HCT116 (cell line): Measurements from ENCODE around the gene IFRD2. TPM values are rescaled to one million over a fixed set of nuclear protein-coding genes. Genes with fewer than 3 reads are reported as not detected.
A peak's percentile ranks its signal among the peaks of the same experiment; 100 is the strongest.

Experiments
- ATAC-seq: fragments of 200-7000 bp; cut with Tn5 transposase; 2 replicates; pipeline ENCODE4 v1.9.1; 2020; ENCODE audit warnings: mild to moderate bottlenecking, moderate library complexity
- BruUV-seq: library from RNA; stranded (reverse); fragments of 400-500 nt; replicated peaks from 2 replicates; lab custom pipeline; 2021; lab: Mats Ljungman, UMichigan
- CTCF ChIA-PET: fragments of 300-600 bp; sonication (Branson Sonifier 250); formaldehyde crosslinking; loops from one replicate; lab custom pipeline; 2021; ENCODE audit warnings: antibody characterized with exemption; lab: Charles Lee
- POLR2A ChIA-PET: fragments of 300-600, 350-600 bp; sonication (Branson Sonifier 250); formaldehyde crosslinking; loops from one replicate; lab custom pipeline; 2021; ENCODE audit warnings: antibody characterized with exemption; lab: Charles Lee
- RAD21 ChIA-PET, 2 experiments: fragments of 300-600 bp; sonication (Branson Sonifier 250); formaldehyde crosslinking; loops; one replicate each; lab custom pipeline; 2023; ENCODE audit warnings: low total read pairs in 2 of 2; ENCODE audit not compliant: uncharacterized antibody in 2 of 2, unreplicated experiment in 2 of 2, low non-redundant PET in 1 of 2; lab: Charles Lee
- DNase-seq: peaks from one replicate; pipeline ENCODE4 v3.0.0-alpha.2; 2010; ENCODE audit warnings: low read depth, low spot score
- H2AFZ ChIP-seq: fragments of 200-600 bp; shearing (Covaris generic), sonication (generic); 2 replicates; pipeline ENCODE4 v1.6.1; 2017; ENCODE audit warnings: low read depth, mixed run types, mixed read lengths, antibody characterized with exemption, low read length; ENCODE audit not compliant: poor library complexity, severe bottlenecking
- H3K27ac ChIP-seq: 2 replicates; pipeline ENCODE4 v1.5.1; 2012; ENCODE audit warnings: low read depth, low read length
- H3K27me3 ChIP-seq: fragments of 200-600 bp; sonication (generic); 2 replicates; pipeline ENCODE4 v1.6.1; 2016; ENCODE audit warnings: mixed run types, low read length, mixed read lengths; ENCODE audit not compliant: insufficient read depth
- H3K36me3 ChIP-seq, 2 experiments: fragments of 200-500 bp in 1 of 2; fragments of 200-600 bp in 1 of 2; sonication (Bioruptor generic) in 1 of 2; sonication (generic) in 1 of 2; 2 replicates each; pipeline versions ENCODE4 v1.5.1 to v1.6.1; 2014 to 2016; ENCODE audit warnings: low read length in 2 of 2, inconsistent platforms in 1 of 2, mixed read lengths in 1 of 2, mixed run types in 1 of 2; ENCODE audit not compliant: insufficient read depth in 2 of 2, control insufficient read depth in 1 of 2
- H3K4me1 ChIP-seq, 2 experiments: fragments of 200-600 bp in 1 of 2; sonication (generic) in 1 of 2; 2 replicates each; pipeline versions ENCODE4 v1.5.1 to v1.6.1; 2012 to 2017; ENCODE audit warnings: low read length in 2 of 2, inconsistent platforms in 1 of 2, mild to moderate bottlenecking in 1 of 2, mixed read lengths in 1 of 2, mixed run types in 1 of 2, moderate library complexity in 1 of 2; ENCODE audit not compliant: insufficient read depth in 2 of 2, control insufficient read depth in 1 of 2
- H3K4me2 ChIP-seq: fragments of 200-600 bp; sonication (generic); 2 replicates; pipeline ENCODE4 v1.6.1; 2017; ENCODE audit warnings: mixed run types, low read length, mixed read lengths
- H3K4me3 ChIP-seq, 2 experiments: fragments of 200-600 bp in 1 of 2; sonication (generic) in 1 of 2; replicated peaks in 1 of 2; 2 replicates each; pipeline ENCODE4 v1.5.1; 2011 to 2016; ENCODE audit warnings: low read length in 2 of 2, control low read depth in 1 of 2, low read depth in 1 of 2, mild to moderate bottlenecking in 1 of 2, mixed read lengths in 1 of 2, mixed run types in 1 of 2
- H3K79me2 ChIP-seq: fragments of 200-600 bp; sonication (generic); 2 replicates; pipeline ENCODE4 v1.6.1; 2017; ENCODE audit warnings: mild to moderate bottlenecking, mixed run types, low read length, moderate library complexity, mixed read lengths; ENCODE audit not compliant: insufficient read depth
- H3K9ac ChIP-seq: fragments of 200-600 bp; sonication (generic); 2 replicates; pipeline ENCODE4 v1.6.1; 2016; ENCODE audit warnings: low read length, mixed read lengths
- H3K9me2 ChIP-seq: fragments of 200-600 bp; sonication (generic), shearing (Covaris generic); 2 replicates; pipeline ENCODE4 v1.6.1; 2017; ENCODE audit warnings: mixed run types, mild to moderate bottlenecking, moderate library complexity; ENCODE audit not compliant: insufficient read depth
- H3K9me3 ChIP-seq, 2 experiments: fragments of 200-500 bp in 1 of 2; fragments of 200-600 bp in 1 of 2; sonication (Bioruptor generic) in 1 of 2; sonication (generic) in 1 of 2; 2 replicates each; pipeline ENCODE4 v1.6.1; 2014 to 2017; ENCODE audit warnings: low read length in 2 of 2, mixed read lengths in 2 of 2, inconsistent platforms in 1 of 2, low read depth in 1 of 2, mild to moderate bottlenecking in 1 of 2, mixed run types in 1 of 2, moderate library complexity in 1 of 2; ENCODE audit not compliant: control insufficient read depth in 1 of 2, insufficient read depth in 1 of 2
- H4K20me1 ChIP-seq: fragments of 200-600 bp; sonication (generic), shearing (Covaris generic); 2 replicates; pipeline ENCODE4 v1.6.1; 2017; ENCODE audit warnings: mixed run types, mild to moderate bottlenecking, moderate library complexity; ENCODE audit not compliant: insufficient read depth
- CEBPB ChIP-seq: IDR thresholded peaks from 2 replicates; pipeline ENCODE4 v1.6.1; 2012; ENCODE audit warnings: low read depth
- EGR1 ChIP-seq: IDR thresholded peaks from 2 replicates; pipeline ENCODE4 v1.6.1; 2012; ENCODE audit warnings: low read depth
- ELF1 ChIP-seq: IDR thresholded peaks from 2 replicates; pipeline ENCODE4 v1.6.1; 2012; ENCODE audit warnings: low read depth, borderline replicate concordance
- EZH2 ChIP-seq: fragments of 200-600 bp; sonication (generic); IDR thresholded peaks from 2 replicates; pipeline ENCODE4 v1.6.1; 2017; ENCODE audit warnings: antibody characterized with exemption, mixed run types
- EZH2phosphoT487 ChIP-seq: fragments of 200-600 bp; IDR thresholded peaks from 2 replicates; pipeline ENCODE4 v1.6.1; 2018; ENCODE audit warnings: antibody characterized with exemption, borderline replicate concordance
- FOSL1 ChIP-seq: IDR thresholded peaks from 2 replicates; pipeline ENCODE4 v1.6.1; 2012; ENCODE audit warnings: low read depth
- JUND ChIP-seq: IDR thresholded peaks from 2 replicates; pipeline ENCODE4 v1.6.1; 2012
- RAD21 ChIP-seq: IDR thresholded peaks from 2 replicates; pipeline ENCODE4 v1.6.1; 2012; ENCODE audit warnings: low read depth, mild to moderate bottlenecking
- SIN3A ChIP-seq: IDR thresholded peaks from 2 replicates; pipeline ENCODE4 v1.6.1; 2012; ENCODE audit warnings: low read depth
- SP1 ChIP-seq: IDR thresholded peaks from 2 replicates; pipeline ENCODE4 v1.6.1; 2012; ENCODE audit warnings: low read depth
- SRF ChIP-seq: IDR thresholded peaks from 2 replicates; pipeline ENCODE4 v1.6.1; 2012; ENCODE audit warnings: low read depth
- YY1 ChIP-seq: IDR thresholded peaks from 2 replicates; pipeline ENCODE4 v1.6.1; 2011; ENCODE audit warnings: low read length, low read depth, moderate library complexity, mild to moderate bottlenecking; ENCODE audit not compliant: insufficient replicate concordance; ENCODE audit errors: extremely low read depth
- ZFX ChIP-seq: fragments of 450-650 bp; IDR thresholded peaks from 2 replicates; pipeline ENCODE4 v1.6.1; 2017
- ZNF274 ChIP-seq: fragments of 200-500 bp; sonication (Bioruptor generic); IDR thresholded peaks from 2 replicates; pipeline ENCODE4 v1.6.1; 2014; ENCODE audit warnings: mild to moderate bottlenecking, low read depth, low read length, inconsistent platforms
- intact Hi-C: fragments of 100-400 bp; cut with micrococcal nuclease; formaldehyde crosslinking; loops from 2 replicates; pipeline ENCODE4 v1.10.0; 2022
- total RNA-seq: library from RNA; stranded (reverse); gene quantifications from one replicate; pipeline ENCODE4 v1.2.1, GENCODE V29; 2021; ENCODE audit not compliant: unreplicated experiment
- TF ChIP-seq, protein P1 (sequence below): IDR thresholded peaks from 2 replicates; pipeline ENCODE4 v1.6.1; 2012
- TF ChIP-seq, protein P2 (sequence below): IDR thresholded peaks from 2 replicates; pipeline ENCODE4 v1.6.1; 2012; ENCODE audit warnings: low read depth
- TF ChIP-seq, protein P3 (sequence below), 3 experiments: fragments of 200-600 bp in 1 of 3; sonication (generic) in 1 of 3; IDR thresholded peaks in 2 of 3; conservative IDR thresholded peaks in 1 of 3; 2 replicates each; pipeline ENCODE4 v1.5.1; 2012 to 2017; ENCODE audit warnings: low read depth in 2 of 3, low read length in 2 of 3, antibody characterized with exemption in 1 of 3, borderline replicate concordance in 1 of 3, control low read depth in 1 of 3, mild to moderate bottlenecking in 1 of 3, mixed read lengths in 1 of 3, mixed run types in 1 of 3, moderate library complexity in 1 of 3; ENCODE audit not compliant: insufficient read depth in 1 of 3
- TF ChIP-seq, protein P4 (sequence below): IDR thresholded peaks from 2 replicates; pipeline ENCODE4 v1.6.1; 2012
- TF ChIP-seq, protein P5 (sequence below): IDR thresholded peaks from 2 replicates; pipeline ENCODE4 v1.6.1; 2011; ENCODE audit warnings: mild to moderate bottlenecking, low read length, moderate library complexity; ENCODE audit not compliant: insufficient replicate concordance; ENCODE audit errors: extremely low read depth

The IFRD2 gene
- total RNA-seq, 1 experiment from 2014 or later: 146 TPM

DNA sequence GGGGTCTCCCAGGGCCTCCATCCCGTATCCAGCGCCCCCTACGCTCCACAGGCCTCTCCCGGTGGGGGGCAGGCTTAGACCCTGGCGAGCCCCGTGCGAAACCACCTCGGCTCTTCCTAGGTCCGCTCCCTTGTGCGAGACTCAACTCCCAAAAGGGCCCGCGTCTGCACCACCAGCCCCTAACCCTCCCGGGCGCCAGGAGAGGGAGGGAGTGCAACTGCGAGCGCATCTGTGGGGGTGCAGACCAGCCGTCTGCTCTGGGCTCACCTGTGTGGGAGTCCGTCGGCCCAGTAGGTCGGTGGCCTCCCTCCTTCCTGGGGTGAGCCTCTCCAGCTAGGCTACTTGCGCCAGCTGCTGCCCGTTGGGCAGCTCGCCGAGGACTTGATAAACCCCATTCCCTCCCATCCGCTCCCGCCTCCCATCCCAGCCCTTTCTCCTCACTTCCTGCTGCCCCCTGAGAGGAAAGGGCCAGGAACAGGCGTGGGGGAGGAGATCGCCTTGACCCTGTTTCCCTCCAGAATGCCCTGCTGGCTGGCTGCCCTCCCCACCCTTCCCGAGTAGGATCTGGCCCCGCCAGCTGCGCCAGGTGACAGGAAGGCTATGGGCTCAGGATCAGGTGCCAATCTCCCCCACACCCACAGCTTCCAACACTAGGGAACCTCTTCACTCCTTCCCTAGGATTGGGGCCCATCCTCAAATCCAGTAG lies 30.3 kb upstream of the IFRD2 start, which contains the start of gene HYAL2:
Gene HYAL2 (minus strand): TSS at position 360 of the 706 bp plus-strand sequence. CDS start 2,256 bp downstream, outside the sequence.
- H3K9me3 ChIP-seq: no peaks in the 10 kb centered on the region
- RAD21 ChIA-PET: interaction anchor here in 1 of 2 experiments (1.5 kb wide), 1 partner anchor 23 kb away, joined by 4 read pairs; the partner anchor contains the start of genes HYAL3 and NAA80
- H3K9me2 ChIP-seq: no peaks in the 10 kb centered on the region
- ATAC-seq (no peak), DNase-seq (no peak)
- no TSS peak for BruUV-seq
- H2AFZ ChIP-seq: no peak within 1 kb of the TSS
- no peaks in the 10 kb centered on the region for H4K20me1 ChIP-seq
- intact Hi-C loops: no loop called here
- peak within 1 kb of the TSS; percentile 88 for H3K9ac ChIP-seq
- POLR2A ChIA-PET: interaction anchor here (1.1 to 1.3 kb wide), 2 partner anchors 14 to 23 kb away, joined by 3 to 4 read pairs; partner anchors contain the start of genes HYAL3 and NAA80
- H3K4me2 ChIP-seq: peak within 1 kb of the TSS; percentile 92
- H3K4me3 ChIP-seq: peak within 1 kb of the TSS; percentile 64 to 92
- H3K27me3 ChIP-seq: no peaks in the 10 kb centered on the region
- CTCF ChIA-PET: interaction anchor here (0.8 to 1.2 kb wide), 2 partner anchors 15 to 45 kb away, joined by 3 to 11 read pairs; no protein-coding TSS in a partner anchor
- H3K79me2 ChIP-seq: peaks cover 58% of the 10 kb centered on the region
- peaks cover 48 to 73% of the 10 kb centered on the region in 2 experiments for H3K4me1 ChIP-seq
- H3K36me3 ChIP-seq: peaks cover 9 to 29% of the 10 kb centered on the region in 2 experiments; a peak in 2 of 4 replicates
- TF ChIP-seq, protein P1, sequence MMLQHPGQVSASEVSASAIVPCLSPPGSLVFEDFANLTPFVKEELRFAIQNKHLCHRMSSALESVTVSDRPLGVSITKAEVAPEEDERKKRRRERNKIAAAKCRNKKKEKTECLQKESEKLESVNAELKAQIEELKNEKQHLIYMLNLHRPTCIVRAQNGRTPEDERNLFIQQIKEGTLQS: no peak
- TF ChIP-seq EZH2phosphoT487: no peak
- no peak for TF ChIP-seq SP1
- no peak for TF ChIP-seq EZH2
- no peak for TF ChIP-seq FOSL1
- TF ChIP-seq CEBPB: no peak
- TF ChIP-seq ZNF274: no peak
- TF ChIP-seq RAD21: no peak
- no peak for TF ChIP-seq SIN3A
- TF ChIP-seq JUND: no peak
- TF ChIP-seq, protein P2, sequence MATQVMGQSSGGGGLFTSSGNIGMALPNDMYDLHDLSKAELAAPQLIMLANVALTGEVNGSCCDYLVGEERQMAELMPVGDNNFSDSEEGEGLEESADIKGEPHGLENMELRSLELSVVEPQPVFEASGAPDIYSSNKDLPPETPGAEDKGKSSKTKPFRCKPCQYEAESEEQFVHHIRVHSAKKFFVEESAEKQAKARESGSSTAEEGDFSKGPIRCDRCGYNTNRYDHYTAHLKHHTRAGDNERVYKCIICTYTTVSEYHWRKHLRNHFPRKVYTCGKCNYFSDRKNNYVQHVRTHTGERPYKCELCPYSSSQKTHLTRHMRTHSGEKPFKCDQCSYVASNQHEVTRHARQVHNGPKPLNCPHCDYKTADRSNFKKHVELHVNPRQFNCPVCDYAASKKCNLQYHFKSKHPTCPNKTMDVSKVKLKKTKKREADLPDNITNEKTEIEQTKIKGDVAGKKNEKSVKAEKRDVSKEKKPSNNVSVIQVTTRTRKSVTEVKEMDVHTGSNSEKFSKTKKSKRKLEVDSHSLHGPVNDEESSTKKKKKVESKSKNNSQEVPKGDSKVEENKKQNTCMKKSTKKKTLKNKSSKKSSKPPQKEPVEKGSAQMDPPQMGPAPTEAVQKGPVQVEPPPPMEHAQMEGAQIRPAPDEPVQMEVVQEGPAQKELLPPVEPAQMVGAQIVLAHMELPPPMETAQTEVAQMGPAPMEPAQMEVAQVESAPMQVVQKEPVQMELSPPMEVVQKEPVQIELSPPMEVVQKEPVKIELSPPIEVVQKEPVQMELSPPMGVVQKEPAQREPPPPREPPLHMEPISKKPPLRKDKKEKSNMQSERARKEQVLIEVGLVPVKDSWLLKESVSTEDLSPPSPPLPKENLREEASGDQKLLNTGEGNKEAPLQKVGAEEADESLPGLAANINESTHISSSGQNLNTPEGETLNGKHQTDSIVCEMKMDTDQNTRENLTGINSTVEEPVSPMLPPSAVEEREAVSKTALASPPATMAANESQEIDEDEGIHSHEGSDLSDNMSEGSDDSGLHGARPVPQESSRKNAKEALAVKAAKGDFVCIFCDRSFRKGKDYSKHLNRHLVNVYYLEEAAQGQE: no peak
- TF ChIP-seq, protein P3, sequence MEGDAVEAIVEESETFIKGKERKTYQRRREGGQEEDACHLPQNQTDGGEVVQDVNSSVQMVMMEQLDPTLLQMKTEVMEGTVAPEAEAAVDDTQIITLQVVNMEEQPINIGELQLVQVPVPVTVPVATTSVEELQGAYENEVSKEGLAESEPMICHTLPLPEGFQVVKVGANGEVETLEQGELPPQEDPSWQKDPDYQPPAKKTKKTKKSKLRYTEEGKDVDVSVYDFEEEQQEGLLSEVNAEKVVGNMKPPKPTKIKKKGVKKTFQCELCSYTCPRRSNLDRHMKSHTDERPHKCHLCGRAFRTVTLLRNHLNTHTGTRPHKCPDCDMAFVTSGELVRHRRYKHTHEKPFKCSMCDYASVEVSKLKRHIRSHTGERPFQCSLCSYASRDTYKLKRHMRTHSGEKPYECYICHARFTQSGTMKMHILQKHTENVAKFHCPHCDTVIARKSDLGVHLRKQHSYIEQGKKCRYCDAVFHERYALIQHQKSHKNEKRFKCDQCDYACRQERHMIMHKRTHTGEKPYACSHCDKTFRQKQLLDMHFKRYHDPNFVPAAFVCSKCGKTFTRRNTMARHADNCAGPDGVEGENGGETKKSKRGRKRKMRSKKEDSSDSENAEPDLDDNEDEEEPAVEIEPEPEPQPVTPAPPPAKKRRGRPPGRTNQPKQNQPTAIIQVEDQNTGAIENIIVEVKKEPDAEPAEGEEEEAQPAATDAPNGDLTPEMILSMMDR (IDR thresholded peaks at IDR 0.05 in 2 of 3, conservative IDR thresholded peaks at IDR 0.05 in 1 of 3; ENCODE audit: borderline replicate concordance in 1 of 3, insufficient read depth in 1 of 3, low read depth in 2 of 3, low read length in 2 of 3): no peak
- TF ChIP-seq, protein P4, sequence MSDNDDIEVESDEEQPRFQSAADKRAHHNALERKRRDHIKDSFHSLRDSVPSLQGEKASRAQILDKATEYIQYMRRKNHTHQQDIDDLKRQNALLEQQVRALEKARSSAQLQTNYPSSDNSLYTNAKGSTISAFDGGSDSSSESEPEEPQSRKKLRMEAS: no peak
- no peak for TF ChIP-seq ZFX
- TF ChIP-seq YY1: no peak
- TF ChIP-seq ELF1: no peak
- TF ChIP-seq, protein P5, sequence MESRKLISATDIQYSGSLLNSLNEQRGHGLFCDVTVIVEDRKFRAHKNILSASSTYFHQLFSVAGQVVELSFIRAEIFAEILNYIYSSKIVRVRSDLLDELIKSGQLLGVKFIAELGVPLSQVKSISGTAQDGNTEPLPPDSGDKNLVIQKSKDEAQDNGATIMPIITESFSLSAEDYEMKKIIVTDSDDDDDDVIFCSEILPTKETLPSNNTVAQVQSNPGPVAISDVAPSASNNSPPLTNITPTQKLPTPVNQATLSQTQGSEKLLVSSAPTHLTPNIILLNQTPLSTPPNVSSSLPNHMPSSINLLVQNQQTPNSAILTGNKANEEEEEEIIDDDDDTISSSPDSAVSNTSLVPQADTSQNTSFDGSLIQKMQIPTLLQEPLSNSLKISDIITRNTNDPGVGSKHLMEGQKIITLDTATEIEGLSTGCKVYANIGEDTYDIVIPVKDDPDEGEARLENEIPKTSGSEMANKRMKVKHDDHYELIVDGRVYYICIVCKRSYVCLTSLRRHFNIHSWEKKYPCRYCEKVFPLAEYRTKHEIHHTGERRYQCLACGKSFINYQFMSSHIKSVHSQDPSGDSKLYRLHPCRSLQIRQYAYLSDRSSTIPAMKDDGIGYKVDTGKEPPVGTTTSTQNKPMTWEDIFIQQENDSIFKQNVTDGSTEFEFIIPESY: no peak
- no peak for TF ChIP-seq SRF
- TF ChIP-seq EGR1: no peak
- H3K27ac ChIP-seq: peak within 1 kb of the TSS; percentile 93
